Osteoblast (primary cell): Measurements from ENCODE around the gene POU2F1. TPM values are rescaled to one million over a fixed set of nuclear protein-coding genes. Genes with fewer than 3 reads are reported as not detected.

Source experiments
- DNase-seq: peaks from one replicate; pipeline ENCODE4 v3.0.0; 2011; ENCODE audit warnings: low spot score, mixed read lengths; ENCODE audit not compliant: insufficient read length; ENCODE audit errors: missing footprints
- H2AFZ ChIP-seq: 2 replicates; pipeline ENCODE4 v1.6.0; 2011; ENCODE audit warnings: mild to moderate bottlenecking, low read length
- H3K27ac ChIP-seq: 2 replicates; pipeline ENCODE4 v1.5.1; 2011; ENCODE audit warnings: mild to moderate bottlenecking, low read depth, low read length, moderate library complexity
- H3K27me3 ChIP-seq: 2 replicates; pipeline ENCODE4 v1.6.0; 2012; ENCODE audit warnings: mild to moderate bottlenecking, control low read depth, inconsistent platforms, low read length, moderate library complexity; ENCODE audit not compliant: insufficient read depth
- H3K36me3 ChIP-seq: 2 replicates; pipeline ENCODE4 v1.5.1; 2011; ENCODE audit warnings: mild to moderate bottlenecking, low read length, control low read depth, moderate library complexity; ENCODE audit not compliant: insufficient read depth
- H3K4me1 ChIP-seq: 2 replicates; pipeline ENCODE4 v1.5.1; 2011; ENCODE audit warnings: mild to moderate bottlenecking, low read length, control low read depth, moderate library complexity; ENCODE audit not compliant: insufficient read depth
- H3K4me2 ChIP-seq: 2 replicates; pipeline ENCODE4 v1.6.0; 2011; ENCODE audit warnings: mild to moderate bottlenecking, low read length; ENCODE audit not compliant: insufficient read depth
- H3K4me3 ChIP-seq: fragments of 200-600 bp; sonication (generic); 3 replicates; pipeline ENCODE4 v1.5.1; 2012; ENCODE audit warnings: mild to moderate bottlenecking, low read length, inconsistent platforms; ENCODE audit not compliant: insufficient read depth
- H3K79me2 ChIP-seq: 2 replicates; pipeline ENCODE4 v1.6.0; 2012; ENCODE audit warnings: mild to moderate bottlenecking, low read length, control low read depth, inconsistent platforms; ENCODE audit not compliant: insufficient read depth
- H3K9me3 ChIP-seq: 2 replicates; pipeline ENCODE4 v1.5.1; 2011; ENCODE audit warnings: low read depth, low read length, control low read depth
- H4K20me1 ChIP-seq: 2 replicates; pipeline ENCODE4 v1.6.0; 2012; ENCODE audit warnings: mild to moderate bottlenecking, low read length, control low read depth; ENCODE audit not compliant: insufficient read depth
- total RNA-seq: library from RNA; depleted of rRNA; stranded (reverse); fragments of >200 nt; gene quantifications from 2 replicates; pipeline ENCODE4 v1.2.3, GENCODE V29; 2012
- TF ChIP-seq, protein P1 (sequence below): IDR thresholded peaks from 2 replicates; pipeline ENCODE4 v1.5.1; 2011; ENCODE audit warnings: mild to moderate bottlenecking, low read depth, low read length, moderate library complexity; ENCODE audit errors: extremely low read depth

The POU2F1 gene
- total RNA-seq, 1 donor, result 11.6 TPM

DNA sequence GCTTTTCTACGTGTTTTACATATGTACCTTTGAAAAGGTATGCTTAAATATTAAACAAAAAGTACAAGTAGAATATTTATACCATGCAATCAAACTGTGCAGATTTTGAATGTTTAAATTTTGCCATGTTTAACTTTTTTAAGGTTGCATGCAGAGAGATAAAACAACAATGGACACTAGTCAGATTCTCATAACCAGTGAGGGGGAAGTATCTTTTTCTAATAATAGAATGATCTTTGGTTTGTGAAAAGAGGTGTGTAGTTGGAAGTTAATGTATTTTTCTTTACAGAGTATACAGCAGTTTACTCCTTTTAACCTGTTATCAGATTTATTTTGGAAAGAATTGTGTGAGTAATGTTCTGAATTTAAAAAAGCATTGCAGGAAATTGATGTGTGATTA lies 27.1 kb downstream of the POU2F1 start:
- Histone ChIP-seq H3K79me2 (peaks cover 21% of the 10 kb centered on the region), H2AFZ (no peak overlapping the region), H4K20me1 (no peaks in the 10 kb centered on the region), H3K27me3 (no peaks in the 10 kb centered on the region), H3K36me3 (no peaks in the 10 kb centered on the region), H3K4me3 (no peak overlapping the region), H3K27ac (no peak overlapping the region), H3K4me1 (no peaks in the 10 kb centered on the region), H3K9me3 (no peaks in the 10 kb centered on the region), H3K4me2 (no peak overlapping the region)
- TF ChIP-seq, protein P1, sequence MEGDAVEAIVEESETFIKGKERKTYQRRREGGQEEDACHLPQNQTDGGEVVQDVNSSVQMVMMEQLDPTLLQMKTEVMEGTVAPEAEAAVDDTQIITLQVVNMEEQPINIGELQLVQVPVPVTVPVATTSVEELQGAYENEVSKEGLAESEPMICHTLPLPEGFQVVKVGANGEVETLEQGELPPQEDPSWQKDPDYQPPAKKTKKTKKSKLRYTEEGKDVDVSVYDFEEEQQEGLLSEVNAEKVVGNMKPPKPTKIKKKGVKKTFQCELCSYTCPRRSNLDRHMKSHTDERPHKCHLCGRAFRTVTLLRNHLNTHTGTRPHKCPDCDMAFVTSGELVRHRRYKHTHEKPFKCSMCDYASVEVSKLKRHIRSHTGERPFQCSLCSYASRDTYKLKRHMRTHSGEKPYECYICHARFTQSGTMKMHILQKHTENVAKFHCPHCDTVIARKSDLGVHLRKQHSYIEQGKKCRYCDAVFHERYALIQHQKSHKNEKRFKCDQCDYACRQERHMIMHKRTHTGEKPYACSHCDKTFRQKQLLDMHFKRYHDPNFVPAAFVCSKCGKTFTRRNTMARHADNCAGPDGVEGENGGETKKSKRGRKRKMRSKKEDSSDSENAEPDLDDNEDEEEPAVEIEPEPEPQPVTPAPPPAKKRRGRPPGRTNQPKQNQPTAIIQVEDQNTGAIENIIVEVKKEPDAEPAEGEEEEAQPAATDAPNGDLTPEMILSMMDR, result no peak
- DNase-seq, result no peak

DNA sequence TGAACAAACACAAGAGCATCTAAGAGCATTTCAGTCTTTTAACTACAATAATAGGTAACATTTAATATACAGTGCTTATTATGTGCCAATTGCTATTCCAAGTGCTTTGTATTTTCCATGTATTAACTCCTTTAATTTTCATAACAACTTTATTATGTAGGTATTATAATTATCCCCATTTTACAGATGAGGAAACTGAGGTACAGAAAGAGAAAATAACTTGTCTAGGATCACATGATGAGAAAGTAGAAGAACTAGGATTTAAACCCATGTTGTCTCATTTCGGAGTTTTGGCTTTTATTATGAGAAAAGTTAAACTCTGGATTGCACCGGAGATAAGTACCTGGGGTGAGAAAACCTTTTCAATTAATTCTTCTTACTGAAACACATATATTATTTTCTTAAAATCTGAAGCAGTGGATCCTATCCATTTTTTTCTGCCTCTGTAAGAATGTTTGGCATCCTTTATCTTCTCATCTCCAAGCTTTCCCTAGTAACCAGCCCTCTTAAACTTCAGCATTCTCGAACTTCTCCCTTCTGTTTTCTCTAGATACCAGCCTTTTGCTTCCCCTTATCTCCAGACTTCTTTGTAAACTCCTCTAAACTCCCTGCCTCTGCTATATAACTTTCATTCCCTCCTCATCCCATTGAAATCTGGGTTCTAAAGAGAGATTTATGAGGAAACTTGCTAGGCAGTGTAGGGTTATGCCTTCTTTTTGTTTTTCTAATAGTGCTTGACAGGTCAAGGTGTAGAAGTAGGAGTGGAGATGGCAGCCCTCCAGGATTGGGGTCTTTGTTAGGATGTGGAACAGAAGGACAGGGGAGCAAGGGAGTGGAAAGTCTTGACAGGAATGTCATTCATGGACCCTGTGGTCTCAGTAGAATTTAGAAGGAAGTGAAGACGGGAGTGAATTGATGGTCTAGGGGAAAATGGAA lies 28.3 kb downstream of the POU2F1 start:
- TF ChIP-seq, protein P1, result no peak
- Histone ChIP-seq H2AFZ (no peak overlapping the region), H3K4me3 (no peak overlapping the region), H3K4me1 (no peaks in the 10 kb centered on the region), H3K4me2 (no peak overlapping the region), H3K27ac (no peak overlapping the region), H3K36me3 (no peaks in the 10 kb centered on the region), H3K27me3 (no peaks in the 10 kb centered on the region), H3K9me3 (no peaks in the 10 kb centered on the region), H4K20me1 (no peaks in the 10 kb centered on the region), H3K79me2 (peaks cover 21% of the 10 kb centered on the region)
- no peak for DNase-seq

DNA sequence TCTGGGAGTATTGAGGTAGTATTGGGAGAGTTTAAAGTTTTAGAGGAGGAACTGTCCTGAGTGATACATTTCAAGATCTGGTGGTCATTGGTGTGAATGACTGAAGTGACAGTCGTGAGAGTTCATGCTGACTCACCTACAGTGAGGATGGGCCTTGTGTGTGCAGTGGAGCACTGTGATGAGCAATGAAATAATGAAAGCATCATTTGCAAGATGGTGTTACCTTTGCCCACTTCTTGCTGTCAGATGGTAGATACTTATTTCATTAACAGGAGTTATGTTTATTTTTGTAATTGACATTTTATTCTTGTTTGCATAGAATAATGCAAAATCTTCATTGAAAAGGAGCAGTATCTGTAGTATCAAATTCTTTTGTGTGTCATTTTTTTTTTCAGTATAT lies 29.0 kb downstream of the POU2F1 start:
- Histone ChIP-seq H3K36me3 (no peaks in the 10 kb centered on the region), H2AFZ (no peak overlapping the region), H3K27me3 (no peaks in the 10 kb centered on the region), H3K27ac (no peak overlapping the region), H3K9me3 (no peaks in the 10 kb centered on the region), H4K20me1 (no peaks in the 10 kb centered on the region), H3K4me2 (no peak overlapping the region), H3K4me3 (no peak overlapping the region), H3K4me1 (no peaks in the 10 kb centered on the region), H3K79me2 (peaks cover 17% of the 10 kb centered on the region)
- no peak for DNase-seq
- TF ChIP-seq, protein P1, result no peak

DNA sequence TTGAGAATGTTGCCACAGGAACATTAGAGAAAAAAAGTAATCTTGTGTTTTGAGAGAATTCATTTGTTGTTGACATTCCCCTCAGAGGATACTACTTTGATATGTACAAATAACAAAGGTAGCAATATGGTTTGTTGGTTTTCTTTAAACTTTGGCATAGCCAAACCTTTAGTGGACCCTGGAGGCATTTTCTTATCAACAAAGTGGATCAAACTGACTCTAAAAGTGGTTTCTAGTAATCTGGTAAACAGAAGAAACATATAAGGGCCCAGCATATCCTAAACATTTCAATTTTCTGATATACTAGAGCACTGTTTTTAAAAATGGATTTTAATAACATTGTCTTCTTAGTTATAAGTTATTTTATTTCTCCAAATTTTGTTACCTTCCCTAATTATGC lies 29.8 kb downstream of the POU2F1 start:
- Histone ChIP-seq H3K27ac (no peak overlapping the region), H3K36me3 (no peaks in the 10 kb centered on the region), H3K9me3 (no peaks in the 10 kb centered on the region), H3K4me3 (no peak overlapping the region), H3K4me1 (no peaks in the 10 kb centered on the region), H2AFZ (no peak overlapping the region), H3K4me2 (no peak overlapping the region), H3K79me2 (peaks cover 23% of the 10 kb centered on the region), H4K20me1 (peaks cover 5% of the 10 kb centered on the region), H3K27me3 (no peaks in the 10 kb centered on the region)
- TF ChIP-seq, protein P1, result no peak
- DNase-seq, result no peak
